ENCODE data around the gene INKA2.

DNA sequence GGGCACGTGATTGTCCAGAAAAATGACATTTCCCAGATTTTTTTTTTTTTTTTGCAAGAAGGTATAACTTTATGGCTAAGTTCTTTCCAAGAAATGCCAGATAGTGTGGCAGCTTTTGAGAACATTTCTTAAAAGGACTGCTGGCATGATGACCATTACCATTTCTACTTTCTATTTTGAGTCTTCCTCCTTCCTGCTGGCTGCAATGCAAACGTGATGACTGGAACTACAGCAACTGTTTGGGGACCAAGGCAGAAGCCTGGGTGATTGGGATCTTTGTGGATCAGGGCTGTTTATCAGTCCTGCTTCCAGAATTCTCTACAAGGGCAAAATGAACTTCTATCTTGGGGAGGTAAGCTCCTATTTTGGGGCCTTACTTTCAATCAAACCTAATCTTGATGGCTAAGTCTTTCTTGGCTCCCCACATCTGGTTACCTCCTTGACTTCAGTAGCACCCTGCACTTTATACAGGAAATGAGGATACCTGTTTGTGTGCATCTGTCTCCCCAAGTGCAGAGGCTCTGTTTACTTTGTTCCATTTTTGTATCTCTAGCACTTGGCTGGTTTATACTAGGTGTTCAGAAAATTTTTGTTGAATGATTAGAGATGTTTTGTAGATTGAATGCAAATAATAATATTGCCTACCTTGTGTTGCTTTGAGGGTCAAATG, 12.8 kb upstream of the INKA2 start:
- TF ChIP-seq, protein P1, sequence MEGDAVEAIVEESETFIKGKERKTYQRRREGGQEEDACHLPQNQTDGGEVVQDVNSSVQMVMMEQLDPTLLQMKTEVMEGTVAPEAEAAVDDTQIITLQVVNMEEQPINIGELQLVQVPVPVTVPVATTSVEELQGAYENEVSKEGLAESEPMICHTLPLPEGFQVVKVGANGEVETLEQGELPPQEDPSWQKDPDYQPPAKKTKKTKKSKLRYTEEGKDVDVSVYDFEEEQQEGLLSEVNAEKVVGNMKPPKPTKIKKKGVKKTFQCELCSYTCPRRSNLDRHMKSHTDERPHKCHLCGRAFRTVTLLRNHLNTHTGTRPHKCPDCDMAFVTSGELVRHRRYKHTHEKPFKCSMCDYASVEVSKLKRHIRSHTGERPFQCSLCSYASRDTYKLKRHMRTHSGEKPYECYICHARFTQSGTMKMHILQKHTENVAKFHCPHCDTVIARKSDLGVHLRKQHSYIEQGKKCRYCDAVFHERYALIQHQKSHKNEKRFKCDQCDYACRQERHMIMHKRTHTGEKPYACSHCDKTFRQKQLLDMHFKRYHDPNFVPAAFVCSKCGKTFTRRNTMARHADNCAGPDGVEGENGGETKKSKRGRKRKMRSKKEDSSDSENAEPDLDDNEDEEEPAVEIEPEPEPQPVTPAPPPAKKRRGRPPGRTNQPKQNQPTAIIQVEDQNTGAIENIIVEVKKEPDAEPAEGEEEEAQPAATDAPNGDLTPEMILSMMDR (IDR thresholded peaks at IDR 0.05; ENCODE audit: low read length): no peak
- no peak for TF ChIP-seq EZH2 (optimal IDR thresholded peaks at IDR 0.05; ENCODE audit: low read depth, low read length)
- TF ChIP-seq EZH2phosphoT487 (IDR thresholded peaks at IDR 0.05; ENCODE audit: low read length): no peak

Measured in MM.1S (cell line).